ENCODE data around the gene DYNC2LI1.

The DYNC2LI1 gene

GRCh38 chr2:43818761-43819160 is 44.9 kb downstream of the DYNC2LI1 start:
- no peak for DNase-seq (ENCODE audit: low read depth)

GRCh38 chr2:43819491-43820163 is 45.8 kb downstream of the DYNC2LI1 start:
- DNase-seq (ENCODE audit: low read depth) = no peak

DNA sequence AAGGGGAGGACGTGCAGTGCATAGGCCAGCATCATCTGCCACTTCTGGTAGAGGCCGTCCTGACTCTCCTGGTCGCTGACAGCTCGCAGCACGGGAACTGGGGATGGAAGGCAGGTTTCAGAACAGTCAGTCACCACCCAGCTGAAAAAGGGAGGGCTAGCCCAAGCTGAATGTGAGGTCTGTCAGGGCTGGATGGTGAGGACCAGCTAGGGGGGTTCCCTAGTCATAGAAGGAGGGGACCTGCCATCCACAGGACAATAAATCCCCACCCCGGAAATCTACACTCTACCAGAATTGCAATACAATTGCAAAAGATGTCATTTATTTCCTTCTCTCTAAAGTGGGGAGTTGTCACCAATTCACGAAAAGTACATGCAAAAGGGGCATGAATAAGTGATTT is 49.0 kb downstream of the DYNC2LI1 start:
- no peak for DNase-seq (ENCODE audit: low read depth)

DNA sequence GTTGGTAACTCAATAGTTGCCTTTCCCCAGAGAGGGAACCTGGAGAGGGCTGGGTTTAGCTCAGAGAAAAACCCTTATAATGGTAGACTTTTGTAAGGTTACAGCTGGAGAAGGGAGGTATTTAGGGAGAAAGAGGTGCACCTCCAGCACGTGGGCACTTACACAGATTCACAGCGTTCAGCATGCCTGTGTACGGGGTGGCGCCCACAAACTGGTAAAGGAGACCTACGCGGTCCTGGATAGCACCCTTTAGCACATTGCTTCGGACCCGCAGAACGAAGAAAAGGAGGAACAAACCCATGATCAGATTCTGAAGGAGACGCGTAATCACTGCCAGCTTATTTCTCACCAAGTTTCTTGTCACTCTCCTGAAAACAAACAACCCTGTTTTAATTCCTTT is 49.9 kb downstream of the DYNC2LI1 start:
- DNase-seq (ENCODE audit: low read depth) = no peak

DNA sequence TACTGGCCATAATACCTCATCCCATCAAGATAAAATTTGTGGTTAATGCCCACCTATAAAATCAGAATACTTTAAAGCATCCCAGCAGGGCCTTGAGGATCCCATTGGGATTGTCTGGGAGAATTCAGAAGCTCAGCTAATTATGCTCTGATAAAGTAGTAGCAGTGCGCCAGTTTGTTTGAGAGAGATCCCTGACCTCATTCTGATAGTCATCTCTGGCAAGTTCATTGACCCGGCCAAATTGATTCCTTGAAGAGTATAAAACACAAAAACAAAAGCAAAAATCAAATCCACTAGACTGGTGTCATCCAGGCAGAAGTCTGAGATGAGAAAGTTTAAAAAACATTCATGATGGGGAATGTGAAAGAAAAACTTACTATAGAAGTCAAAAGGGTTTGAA is 50.7 kb downstream of the DYNC2LI1 start:
- no peak for DNase-seq (ENCODE audit: low read depth)

GRCh38 chr2:43824951-43825493 is 51.2 kb downstream of the DYNC2LI1 start:
- no peak for DNase-seq (ENCODE audit: low read depth)

- DNase-seq (ENCODE audit: low read depth) = no peak
Measured at GRCh38 chr2:43825841-43826240, 52.0 kb downstream of the DYNC2LI1 start.

DNA sequence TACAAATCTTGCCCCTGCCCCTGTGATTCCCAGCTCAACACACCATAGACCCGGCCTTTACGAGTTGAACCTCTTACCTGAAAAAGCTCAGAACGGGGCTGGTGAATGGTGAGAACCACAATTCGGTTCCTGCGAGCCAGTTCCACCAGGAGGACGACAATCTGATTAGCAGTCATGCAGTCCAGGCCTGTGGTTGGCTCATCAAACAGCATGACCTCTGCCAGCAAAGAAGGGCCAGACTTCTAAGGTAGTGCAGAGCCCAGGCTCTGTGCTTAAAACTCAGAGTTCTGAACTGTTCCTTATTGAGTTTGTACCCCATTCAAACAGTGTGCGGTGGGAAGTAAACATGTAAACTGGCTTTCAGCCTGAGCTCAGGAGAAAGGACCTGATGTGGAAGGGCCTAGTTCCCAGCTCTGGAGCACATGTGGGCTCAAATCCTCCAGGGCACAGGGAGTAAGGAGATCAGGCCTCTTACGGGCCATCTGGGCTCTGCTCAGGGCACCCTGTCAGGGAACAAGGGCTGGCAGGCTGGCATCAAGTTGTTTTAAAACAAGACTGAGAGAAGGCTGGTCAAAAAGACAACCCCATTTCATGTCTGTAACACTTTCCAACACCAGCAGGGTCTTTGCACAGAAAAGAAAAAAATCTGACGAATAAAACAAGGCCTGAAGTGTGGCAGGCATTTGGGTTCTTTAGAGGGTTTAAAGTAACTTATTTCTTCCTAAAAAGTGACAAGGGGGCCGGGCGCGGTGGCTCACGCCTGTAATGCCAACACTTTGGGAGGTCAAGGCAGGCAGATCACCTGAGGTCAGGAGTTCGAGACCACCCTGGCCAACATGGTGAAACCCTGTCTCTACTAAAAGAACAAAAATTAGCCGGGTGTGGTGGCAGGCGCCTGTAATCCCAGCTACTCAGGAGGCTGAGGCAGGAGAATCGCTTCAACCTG is 52.7 kb downstream of the DYNC2LI1 start:
- DNase-seq (ENCODE audit: low read depth) = no peak

- no peak for DNase-seq (ENCODE audit: low read depth)
Measured at GRCh38 chr2:43831543-43832294, 57.9 kb downstream of the DYNC2LI1 start.

DNA sequence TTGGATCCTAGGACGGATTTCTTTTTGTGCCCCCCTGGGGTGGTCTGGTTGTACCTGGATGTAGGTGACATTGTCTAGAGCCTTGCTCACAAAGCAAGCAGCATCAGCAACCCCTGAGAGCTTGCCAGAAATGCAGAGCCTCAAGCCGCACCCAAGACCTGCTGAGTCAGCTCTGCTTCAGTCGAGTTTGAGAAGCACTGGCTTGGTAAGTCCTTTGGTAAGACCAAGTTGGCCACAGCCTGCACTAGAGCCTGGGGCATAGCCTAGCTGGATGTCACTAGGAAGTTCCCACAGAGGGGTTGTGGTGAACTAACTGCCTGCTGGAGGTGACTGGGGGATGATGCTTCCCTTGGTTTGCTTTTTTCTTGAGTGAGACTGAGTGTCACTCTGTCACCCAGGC is 58.6 kb downstream of the DYNC2LI1 start:
- DNase-seq (ENCODE audit: low read depth) = no peak

- no peak for DNase-seq (ENCODE audit: low read depth)
Measured at GRCh38 chr2:43837033-43837432, 63.2 kb downstream of the DYNC2LI1 start.

- DNase-seq (ENCODE audit: low read depth) = no peak
Measured at GRCh38 chr2:43837831-43838559, 64.2 kb downstream of the DYNC2LI1 start.

- DNase-seq (ENCODE audit: low read depth) = no peak
Measured at GRCh38 chr2:43838560-43839267, 64.9 kb downstream of the DYNC2LI1 start, which contains the start of the genes ABCG5 and ABCG8. Gene ABCG5 (minus strand): TSS chr2:43838839. CDS start chr2:43838679, 160 bp downstream. Gene ABCG8 (plus strand): TSS chr2:43838971. CDS start chr2:43839054, 83 bp downstream.

DNA sequence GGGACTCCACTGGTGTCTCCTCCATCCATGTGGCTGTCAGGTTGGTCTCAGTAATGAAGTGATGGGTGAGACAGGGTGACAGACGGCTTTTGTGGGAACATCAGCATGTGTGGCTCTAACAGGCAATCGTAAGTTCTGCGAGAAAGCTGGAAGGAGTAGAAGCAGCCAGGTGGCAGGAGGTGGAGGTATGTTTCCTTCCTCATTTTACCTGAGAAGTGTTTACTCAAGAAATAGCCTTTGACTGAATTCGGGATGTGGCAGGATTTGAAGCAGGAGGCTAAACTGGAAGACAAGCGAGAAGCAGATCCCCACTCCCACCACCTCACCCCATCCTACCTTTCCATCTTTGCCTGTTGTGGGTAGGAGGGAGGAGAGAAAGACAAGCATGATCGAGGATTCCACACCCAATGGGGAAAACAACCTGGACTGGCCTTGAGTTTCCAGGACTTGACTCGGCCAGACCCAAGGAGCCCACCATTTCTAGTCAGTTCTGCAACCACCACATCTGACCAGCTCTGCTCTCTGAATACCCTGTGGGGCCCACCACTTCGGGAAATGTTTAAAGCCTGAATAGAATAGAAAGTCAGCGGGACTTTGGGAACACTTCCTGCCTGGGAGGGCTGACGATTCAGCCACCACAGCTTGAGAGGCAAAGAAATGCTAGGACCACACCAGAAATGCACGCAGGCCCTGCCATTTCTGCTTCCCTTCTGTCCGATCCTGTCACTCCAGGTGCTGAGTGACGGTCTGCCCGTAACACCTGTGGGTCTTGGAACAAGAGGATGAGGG is 66.1 kb downstream of the DYNC2LI1 start:
- DNase-seq (ENCODE audit: low read depth) = no peak

DNA sequence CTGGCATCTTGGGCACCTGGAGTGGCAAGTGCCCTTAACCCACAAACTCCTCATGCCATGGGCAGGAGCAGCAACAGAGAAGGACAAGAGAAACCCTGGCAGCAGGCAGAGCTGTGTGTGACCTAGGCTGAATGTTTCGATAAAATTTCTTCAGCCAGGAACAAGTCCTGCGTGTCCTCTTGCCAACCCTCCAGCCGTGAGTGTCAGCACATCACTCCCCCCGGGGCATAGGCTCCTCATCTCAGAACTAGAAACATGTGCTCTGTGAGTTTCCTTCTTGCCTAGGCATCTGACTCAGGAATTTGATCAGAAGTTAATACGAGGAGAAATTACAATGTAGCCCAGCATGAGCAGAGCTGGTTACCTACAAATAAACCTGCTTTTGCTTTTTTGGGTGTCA is 67.1 kb downstream of the DYNC2LI1 start:
- DNase-seq (ENCODE audit: low read depth) = no peak

GRCh38 chr2:43841949-43842865 is 68.4 kb downstream of the DYNC2LI1 start:
- no peak for DNase-seq (ENCODE audit: low read depth)

GRCh38 chr2:43842866-43843226 is 69.0 kb downstream of the DYNC2LI1 start:
- DNase-seq (ENCODE audit: low read depth) = no peak

DNA sequence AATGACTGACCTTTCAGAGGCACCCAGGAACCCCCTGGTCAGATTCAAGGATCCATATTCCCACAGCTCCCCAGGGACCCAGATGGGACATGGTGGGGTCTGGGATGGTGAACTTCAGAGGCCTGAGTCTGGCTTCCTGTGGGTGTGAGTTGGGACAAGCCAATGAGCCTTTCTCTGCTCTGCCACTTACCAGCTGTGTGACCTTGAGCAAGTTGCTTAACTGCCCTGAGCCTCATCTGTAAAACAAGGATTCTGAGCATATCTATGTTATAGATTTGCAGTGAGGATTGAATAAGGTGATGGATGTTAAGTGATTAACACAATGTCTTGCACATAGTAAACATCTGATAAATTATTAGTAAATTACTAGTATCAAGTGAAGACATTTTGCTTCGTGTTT is 71.3 kb downstream of the DYNC2LI1 start:
- DNase-seq (ENCODE audit: low read depth) = no peak
